ENCODE results near the gene NPAS3. TPM values are rescaled to one million over a fixed set of nuclear protein-coding genes. Genes with fewer than 3 reads are reported as not detected.

The NPAS3 gene
- total and polyA plus RNA-seq, 2 of the 8 experiments (the other 6 are each of a cell fraction or from before 2014, with no cell fraction given) = 0.11 to 0.60 TPM

DNA sequence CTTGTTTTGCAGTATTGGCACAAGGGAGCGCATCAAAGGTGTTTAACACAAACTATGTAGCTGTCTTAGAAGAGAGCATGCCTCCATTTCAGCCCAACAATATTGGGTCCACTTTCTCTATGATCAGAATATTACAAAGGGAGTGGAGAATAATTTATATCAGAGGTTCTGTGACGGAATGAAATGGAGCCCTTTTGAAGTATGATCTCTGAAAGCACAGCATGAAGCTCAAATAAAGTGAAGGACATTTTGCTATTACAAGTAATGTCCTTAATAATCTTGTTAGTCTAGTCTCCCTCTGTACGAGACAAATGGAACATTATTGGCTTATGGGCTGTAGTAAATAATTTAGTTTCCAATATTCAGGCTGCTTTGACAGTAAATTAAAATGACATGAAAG, 302.7 kb downstream of the NPAS3 start (continued):
- TF ChIP-seq CHD7 (IDR thresholded peaks at IDR 0.05; ENCODE audit: insufficient replicate concordance, low read length) (no peak), CBX5 (IDR thresholded peaks at IDR 0.05; ENCODE audit: low read depth, low read length) (no peak), SP1 (IDR thresholded peaks at IDR 0.05; ENCODE audit: low read depth, low read length) (no peak)

All from H1 (cell line).